ENCODE data around the gene SYNE2.

Gene SYNE2

GRCh38 chr14:64149921-64150320 is 297.1 kb downstream of the SYNE2 start:
- no peak for TF ChIP-seq GABPA (IDR thresholded peaks at IDR 0.05; ENCODE audit: low read depth)
- H3K27me3 ChIP-seq (ENCODE audit: insufficient read depth, poor library complexity, severe bottlenecking) = no peaks in the 10 kb centered on the region
- no peak overlapping the region for H3K27ac ChIP-seq (replicated peaks)
- no peak overlapping the region for H3K4me3 ChIP-seq (replicated peaks; ENCODE audit: insufficient read depth, low read length)
- DNase-seq (ENCODE audit: low read depth in 1 of 2, low spot score in 1 of 2) = no peak

DNA sequence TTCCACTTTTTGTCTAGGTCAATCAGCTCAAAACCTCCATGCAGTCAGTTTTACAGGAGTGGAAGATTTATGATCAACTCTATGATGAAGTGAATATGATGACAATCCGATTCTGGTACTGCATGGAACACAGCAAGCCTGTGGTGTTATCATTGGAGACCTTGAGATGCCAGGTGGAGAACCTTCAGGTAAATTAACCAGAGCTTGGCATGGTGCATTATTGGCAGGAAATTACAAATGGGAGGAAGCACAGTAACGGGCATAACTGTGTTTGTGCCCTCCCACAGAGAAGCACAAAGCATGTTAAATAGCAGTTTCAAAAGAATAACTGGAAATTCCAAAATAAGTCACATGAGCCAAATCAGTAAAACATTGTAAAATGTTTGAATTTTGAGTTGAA is 305.8 kb downstream of the SYNE2 start:
- H3K27ac ChIP-seq (replicated peaks) = no peak overlapping the region
- TF ChIP-seq SPI1 (IDR thresholded peaks at IDR 0.05; ENCODE audit: borderline replicate concordance, low read depth) (no peak), GABPA (IDR thresholded peaks at IDR 0.05; ENCODE audit: low read depth) (no peak), REST (IDR thresholded peaks at IDR 0.05; ENCODE audit: insufficient replicate concordance, low read depth) (no peak), CTCF (IDR thresholded peaks at IDR 0.05; ENCODE audit: insufficient read depth, low read length) (no peak), POLR2AphosphoS5 (IDR thresholded peaks at IDR 0.05; ENCODE audit: low read depth) (no peak)
- no peak for DNase-seq (ENCODE audit: low read depth in 1 of 2, low spot score in 1 of 2)
- no peaks in the 10 kb centered on the region for H3K27me3 ChIP-seq (ENCODE audit: insufficient read depth, poor library complexity, severe bottlenecking)
- no peak overlapping the region for H3K4me3 ChIP-seq (replicated peaks; ENCODE audit: insufficient read depth, low read length)

GRCh38 chr14:64159588-64159987 is 306.8 kb downstream of the SYNE2 start:
- Histone ChIP-seq H3K27ac (replicated peaks) (no peak overlapping the region), H3K4me3 (replicated peaks; ENCODE audit: insufficient read depth, low read length) (no peak overlapping the region), H3K27me3 (ENCODE audit: insufficient read depth, poor library complexity, severe bottlenecking) (no peaks in the 10 kb centered on the region)
- TF ChIP-seq GABPA (IDR thresholded peaks at IDR 0.05; ENCODE audit: low read depth) (no peak), CTCF (IDR thresholded peaks at IDR 0.05; ENCODE audit: insufficient read depth, low read length) (no peak), POLR2AphosphoS5 (IDR thresholded peaks at IDR 0.05; ENCODE audit: low read depth) (no peak), REST (IDR thresholded peaks at IDR 0.05; ENCODE audit: insufficient replicate concordance, low read depth) (no peak), SPI1 (IDR thresholded peaks at IDR 0.05; ENCODE audit: borderline replicate concordance, low read depth) (no peak)
- DNase-seq (ENCODE audit: low read depth in 1 of 2, low spot score in 1 of 2) = no peak

GRCh38 chr14:64170181-64170580 is 317.4 kb downstream of the SYNE2 start:
- H3K4me3 ChIP-seq (replicated peaks; ENCODE audit: insufficient read depth, low read length) = no peak overlapping the region
- no peak for DNase-seq (ENCODE audit: low read depth in 1 of 2, low spot score in 1 of 2)
- H3K27ac ChIP-seq (replicated peaks) = no peak overlapping the region
- no peak for TF ChIP-seq REST (IDR thresholded peaks at IDR 0.05; ENCODE audit: insufficient replicate concordance, low read depth)
- TF ChIP-seq SPI1 (IDR thresholded peaks at IDR 0.05; ENCODE audit: borderline replicate concordance, low read depth) = no peak
- no peak for TF ChIP-seq CTCF (IDR thresholded peaks at IDR 0.05; ENCODE audit: insufficient read depth, low read length)
- TF ChIP-seq GABPA (IDR thresholded peaks at IDR 0.05; ENCODE audit: low read depth) = no peak
- no peak for TF ChIP-seq POLR2AphosphoS5 (IDR thresholded peaks at IDR 0.05; ENCODE audit: low read depth)
- H3K27me3 ChIP-seq (ENCODE audit: insufficient read depth, poor library complexity, severe bottlenecking) = no peaks in the 10 kb centered on the region

Measured in HL-60 (cell line).